H1 (cell line): Measurements from ENCODE around the gene GPRIN1. TPM values are rescaled to one million over a fixed set of nuclear protein-coding genes. Genes with fewer than 3 reads are reported as not detected.

Source experiments
- ATF3 ChIP-seq: IDR thresholded peaks from 2 replicates; pipeline ENCODE4 v1.6.1; 2011; ENCODE audit warnings: low read depth, mild to moderate bottlenecking, low read length; ENCODE audit not compliant: insufficient read depth
- BACH1 ChIP-seq: IDR thresholded peaks from 2 replicates; pipeline ENCODE4 v1.6.1; 2012; ENCODE audit warnings: low read length, improper control_type of control experiment
- BRCA1 ChIP-seq: IDR thresholded peaks from 2 replicates; pipeline ENCODE4 v1.6.1; 2012; ENCODE audit warnings: low read depth, low read length, improper control_type of control experiment
- CHD1 ChIP-seq: IDR thresholded peaks from 2 replicates; pipeline ENCODE4 v1.6.1; 2012; ENCODE audit warnings: low read depth, low read length, improper control_type of control experiment
- CREB1 ChIP-seq: IDR thresholded peaks from 2 replicates; pipeline ENCODE4 v1.6.1; 2012; ENCODE audit warnings: inconsistent platforms
- E2F6 ChIP-seq: IDR thresholded peaks from 2 replicates; pipeline ENCODE4 v1.6.1; 2012; ENCODE audit warnings: inconsistent platforms
- FOSL1 ChIP-seq: IDR thresholded peaks from 2 replicates; pipeline ENCODE4 v1.6.1; 2011; ENCODE audit warnings: mild to moderate bottlenecking, low read depth, low read length, moderate library complexity; ENCODE audit not compliant: insufficient read depth
- HDAC6 ChIP-seq: IDR thresholded peaks from one replicate; pipeline ENCODE4 v1.7.1; 2012; ENCODE audit warnings: low read depth, mild to moderate bottlenecking, inconsistent platforms, low read length, moderate library complexity
- KDM4A ChIP-seq: IDR thresholded peaks from one replicate; pipeline ENCODE4 v1.7.1; 2012; ENCODE audit warnings: low read depth, mild to moderate bottlenecking, moderate library complexity, low read length, inconsistent platforms; ENCODE audit not compliant: severe bottlenecking
- NANOG ChIP-seq: IDR thresholded peaks from 2 replicates; pipeline ENCODE4 v1.6.1; 2011; ENCODE audit warnings: low read length, low read depth, mild to moderate bottlenecking, inconsistent platforms; ENCODE audit not compliant: insufficient read depth, poor library complexity, severe bottlenecking
- RAD21 ChIP-seq, 2 experiments: IDR thresholded peaks in 1 of 2; conservative IDR thresholded peaks in 1 of 2; 2 replicates each; pipeline ENCODE4 v1.6.1; 2011; ENCODE audit warnings: low read depth in 2 of 2, low read length in 2 of 2, improper control_type of control experiment in 1 of 2, inconsistent platforms in 1 of 2, mild to moderate bottlenecking in 1 of 2, moderate library complexity in 1 of 2
- RFX5 ChIP-seq: IDR thresholded peaks from 2 replicates; pipeline ENCODE4 v1.6.1; 2011; ENCODE audit warnings: low read depth, low read length, improper control_type of control experiment, borderline replicate concordance
- SIN3A ChIP-seq, 2 experiments: IDR thresholded peaks in 1 of 2; conservative IDR thresholded peaks in 1 of 2; 2 replicates each; pipeline ENCODE4 v1.6.1; 2011 to 2012; ENCODE audit warnings: low read length in 2 of 2, improper control_type of control experiment in 1 of 2, low read depth in 1 of 2, mild to moderate bottlenecking in 1 of 2
- SIX5 ChIP-seq: IDR thresholded peaks from 2 replicates; pipeline ENCODE4 v1.6.1; 2011; ENCODE audit warnings: mild to moderate bottlenecking, low read depth, low read length
- TBP ChIP-seq: IDR thresholded peaks from 2 replicates; pipeline ENCODE4 v1.6.1; 2011; ENCODE audit warnings: low read depth, low read length, improper control_type of control experiment
- TEAD4 ChIP-seq: IDR thresholded peaks from 2 replicates; pipeline ENCODE4 v1.6.1; 2012; ENCODE audit warnings: low read depth, low read length, inconsistent platforms, mixed read lengths
- USF2 ChIP-seq: IDR thresholded peaks from 2 replicates; pipeline ENCODE4 v1.6.1; 2011; ENCODE audit warnings: low read length, improper control_type of control experiment
- polyA plus RNA-seq, 7 experiments: library from polyadenylated mRNA; depleted of rRNA in 3 of 7; stranded (reverse) in 5 of 7; unstranded in 2 of 7; fragments of >200 nt in 5 of 7; fragments of 200-250 nt in 2 of 7; gene quantifications; 1 replicate in 5 of 7; 2 replicates in 1 of 7; 4 replicates in 1 of 7; pipeline versions ENCODE4 v1.2.1 to v1.2.3, GENCODE V29; 2011 to 2013; ENCODE audit warnings: missing spikeins in 2 of 7, mixed read lengths in 2 of 7
- total RNA-seq: library from RNA; stranded (reverse); fragmentation: NEBNext Ultra II Directional; extraction: Animal tissue kit (Norgen Biotek cat#: 25700); gene quantifications from 2 replicates; pipeline ENCODE4 v1.2.1, GENCODE V29; 2021
- TF ChIP-seq, protein P1 (sequence below), 3 experiments: IDR thresholded peaks; 1 replicate in 2 of 3; 2 replicates in 1 of 3; pipeline versions ENCODE4 v1.5.1 to v1.6.1; 2011; ENCODE audit warnings: low read length in 3 of 3, mild to moderate bottlenecking in 3 of 3, inconsistent platforms in 2 of 3, low read depth in 1 of 3, moderate library complexity in 1 of 3; ENCODE audit not compliant: insufficient read depth in 1 of 3; ENCODE audit errors: control extremely low read depth in 1 of 3

The GPRIN1 gene
- total and polyA plus RNA-seq, 2 of the 8 experiments (the other 6 are each of a cell fraction or from before 2014, with no cell fraction given): 3.3 to 12.0 TPM

- no peak for TF ChIP-seq FOSL1
- no peak for TF ChIP-seq BACH1
- no peak for TF ChIP-seq RFX5
- no peak for TF ChIP-seq TBP
- no peak for TF ChIP-seq CHD1
- no peak for TF ChIP-seq USF2
- TF ChIP-seq, protein P1, sequence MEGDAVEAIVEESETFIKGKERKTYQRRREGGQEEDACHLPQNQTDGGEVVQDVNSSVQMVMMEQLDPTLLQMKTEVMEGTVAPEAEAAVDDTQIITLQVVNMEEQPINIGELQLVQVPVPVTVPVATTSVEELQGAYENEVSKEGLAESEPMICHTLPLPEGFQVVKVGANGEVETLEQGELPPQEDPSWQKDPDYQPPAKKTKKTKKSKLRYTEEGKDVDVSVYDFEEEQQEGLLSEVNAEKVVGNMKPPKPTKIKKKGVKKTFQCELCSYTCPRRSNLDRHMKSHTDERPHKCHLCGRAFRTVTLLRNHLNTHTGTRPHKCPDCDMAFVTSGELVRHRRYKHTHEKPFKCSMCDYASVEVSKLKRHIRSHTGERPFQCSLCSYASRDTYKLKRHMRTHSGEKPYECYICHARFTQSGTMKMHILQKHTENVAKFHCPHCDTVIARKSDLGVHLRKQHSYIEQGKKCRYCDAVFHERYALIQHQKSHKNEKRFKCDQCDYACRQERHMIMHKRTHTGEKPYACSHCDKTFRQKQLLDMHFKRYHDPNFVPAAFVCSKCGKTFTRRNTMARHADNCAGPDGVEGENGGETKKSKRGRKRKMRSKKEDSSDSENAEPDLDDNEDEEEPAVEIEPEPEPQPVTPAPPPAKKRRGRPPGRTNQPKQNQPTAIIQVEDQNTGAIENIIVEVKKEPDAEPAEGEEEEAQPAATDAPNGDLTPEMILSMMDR (IDR thresholded peaks at IDR 0.05; ENCODE audit: control extremely low read depth in 1 of 3, insufficient read depth in 1 of 3, low read depth in 1 of 3, low read length in 3 of 3): no peak
- peak; percentile 60 for TF ChIP-seq CREB1
- TF ChIP-seq HDAC6: no peak
- peak in 1 of 2 experiments; percentile 76; a peak in 2 of 4 replicates for TF ChIP-seq SIN3A (conservative IDR thresholded peaks at IDR 0.05 in 1 of 2, IDR thresholded peaks at IDR 0.05 in 1 of 2; ENCODE audit: low read depth in 1 of 2, low read length in 2 of 2)
- no peak for TF ChIP-seq SIX5
- peak; percentile 50; the same call in 1 of the 2 replicates for TF ChIP-seq E2F6
- peak; percentile 96 for TF ChIP-seq KDM4A
- no peak for TF ChIP-seq ATF3
- TF ChIP-seq RAD21 (IDR thresholded peaks at IDR 0.05 in 1 of 2, conservative IDR thresholded peaks at IDR 0.05 in 1 of 2; ENCODE audit: low read depth in 2 of 2, low read length in 2 of 2): no peak
- no peak for TF ChIP-seq BRCA1
- no peak for TF ChIP-seq NANOG
- TF ChIP-seq TEAD4: no peak
Observed at GRCh38 chr5:176629853-176630680, 20.1 kb upstream of the GPRIN1 start, which contains the start of the genes EIF4E1B and SNCB (continued).
